ENCODE results near the gene SERINC2. TPM values are rescaled to one million over a fixed set of nuclear protein-coding genes. Genes with fewer than 3 reads are reported as not detected.

The SERINC2 gene
- total RNA-seq, 1 experiment from 2014 or later = 14.1 TPM

DNA sequence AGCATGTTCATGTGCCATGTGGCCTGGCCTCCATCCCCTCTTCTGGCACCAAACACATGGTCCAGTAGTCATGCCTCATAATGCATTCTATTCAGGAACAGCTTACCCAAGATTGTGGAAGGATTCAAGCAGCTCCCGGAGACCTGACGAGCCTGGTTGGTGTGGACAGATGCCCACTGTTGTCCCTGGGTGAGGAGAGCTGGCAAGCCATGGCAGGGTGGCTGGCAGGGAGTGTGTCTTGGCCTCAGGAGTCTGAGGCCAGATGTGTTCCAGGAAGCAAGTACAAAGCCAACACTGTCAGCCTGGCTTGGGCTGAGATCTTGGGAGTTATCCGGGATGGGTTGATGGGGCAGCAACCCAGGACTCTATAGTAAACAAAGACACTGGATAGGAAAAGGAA, 32.8 kb upstream of the SERINC2 start:
- Histone ChIP-seq H2BK12ac (ENCODE audit: insufficient read length, low read depth, low read length) (no peak overlapping the region), H3K27ac (ENCODE audit: insufficient read length, low read depth, low read length) (no peak overlapping the region), H4K8ac (replicated peaks; ENCODE audit: insufficient read length, low read depth, low read length) (no peak overlapping the region), H2AFZ (ENCODE audit: low read length) (no peak overlapping the region), H3K4me1 (ENCODE audit: insufficient read depth, low read length) (no peaks in the 10 kb centered on the region), H4K20me1 (ENCODE audit: control insufficient read depth, insufficient read depth, insufficient read length) (no peaks in the 10 kb centered on the region), H3T11ph (ENCODE audit: low read length) (no peak overlapping the region), H3K4ac (ENCODE audit: low read depth, low read length) (no peak overlapping the region), H3K27me3 (ENCODE audit: insufficient read depth, low read length) (no peaks in the 10 kb centered on the region), H2AK5ac (ENCODE audit: insufficient read length, low read length) (no peak overlapping the region), H2BK5ac (ENCODE audit: insufficient read length, low read length) (no peak overlapping the region), H2BK15ac (ENCODE audit: low read depth, low read length) (no peak overlapping the region), H3K9ac (ENCODE audit: extremely low read depth, insufficient read length, low read length) (no peak overlapping the region), H4K5ac (ENCODE audit: insufficient read length, low read depth, low read length) (no peak overlapping the region), H3K23me2 (ENCODE audit: insufficient read length, low read depth, low read length, poor library complexity, severe bottlenecking) (no peaks in the 10 kb centered on the region), H2BK20ac (ENCODE audit: low read depth, low read length, poor library complexity, severe bottlenecking) (no peak overlapping the region), H3K23ac (ENCODE audit: insufficient read length, low read depth, low read length) (no peak overlapping the region), H3K56ac (ENCODE audit: insufficient read length, low read depth, low read length) (no peak overlapping the region), H2BK120ac (ENCODE audit: low read depth, low read length, poor library complexity, severe bottlenecking) (no peak overlapping the region), H3K4me2 (ENCODE audit: insufficient read depth, insufficient read length, low read length) (no peak overlapping the region), H4K91ac (ENCODE audit: insufficient read length, low read depth, low read length) (no peak overlapping the region), H3K9me3 (ENCODE audit: control insufficient read depth, low read depth, low read length) (no peaks in the 10 kb centered on the region), H3K18ac (ENCODE audit: insufficient read length, low read depth, low read length) (no peak overlapping the region), H3K79me1 (ENCODE audit: insufficient read depth, low read depth, low read length, poor library complexity, severe bottlenecking) (no peaks in the 10 kb centered on the region), H3K79me2 (ENCODE audit: insufficient read depth, low read length) (no peaks in the 10 kb centered on the region), H3K14ac (ENCODE audit: insufficient read depth, low read length) (no peak overlapping the region)
- Mint-ChIP-seq H3K4me3 (no peak overlapping the region), H3K27me3 (ENCODE audit: low read depth) (peaks cover 2% of the 10 kb centered on the region), H3K9me3 (no peaks in the 10 kb centered on the region), H3K27ac (peak overlapping the region in 1 of 3 experiments; percentile 52; a peak in 3 of 7 replicates), H3K36me3 (ENCODE audit: insufficient read depth in 1 of 3, low read depth in 3 of 3) (no peaks in the 10 kb centered on the region), H3K4me1 (peaks cover 11 to 20% of the 10 kb centered on the region in 2 experiments)
- no CpG with 5 or more reads among the region's 3 CpGs for WGBS (ENCODE audit: extremely low coverage, insufficient read length, low lambda C conversion rate)
- DNase-seq = no peak
- no peak for TF ChIP-seq CTCF (conservative IDR thresholded peaks at IDR 0.05)
